ENCODE results near the gene FKBP14.

- TF ChIP-seq CTCF (IDR thresholded peaks at IDR 0.05), result no peak
- TF ChIP-seq POLR2A (IDR thresholded peaks at IDR 0.05), result no peak
These were observed 38.6 kb downstream of the FKBP14 start for GRCh38 chr7:29987811-29988317.

Measured in upper lobe of left lung (tissue), 4 donors.